HepG2 (cell line): ENCODE data around the gene FAM222B. TPM values are rescaled to one million over a fixed set of nuclear protein-coding genes. Genes with fewer than 3 reads are reported as not detected.

Experiments used
- AKNA ChIP-seq: sonication (generic); formaldehyde crosslinking; IDR thresholded peaks from 2 replicates; pipeline ENCODE4 v1.4.0; 2020; ENCODE audit warnings: missing genetic modification reagents, borderline replicate concordance
- GRHL1 ChIP-seq: sonication (generic); formaldehyde crosslinking; conservative IDR thresholded peaks from 2 replicates; pipeline ENCODE4 v1.8.0; 2022; ENCODE audit warnings: missing genetic modification reagents
- HIVEP1 ChIP-seq: sonication (generic); formaldehyde crosslinking; IDR thresholded peaks from 2 replicates; pipeline ENCODE4 v1.4.0; 2020; ENCODE audit warnings: mild to moderate bottlenecking, missing genetic modification reagents
- RELA ChIP-seq: sonication (generic); formaldehyde crosslinking; IDR thresholded peaks from 2 replicates; pipeline ENCODE4 v1.4.0; 2020; ENCODE audit warnings: missing genetic modification reagents
- SALL2 ChIP-seq: sonication (generic); formaldehyde crosslinking; IDR thresholded peaks from 2 replicates; pipeline ENCODE4 v1.8.1; 2023; ENCODE audit warnings: mild to moderate bottlenecking, missing genetic modification reagents, inconsistent platforms
- TEAD3 ChIP-seq: optimal IDR thresholded peaks from 2 replicates; pipeline ENCODE3; 2016; ENCODE audit warnings: borderline replicate concordance
- TERF1 ChIP-seq: sonication (generic); formaldehyde crosslinking; IDR thresholded peaks from 2 replicates; pipeline ENCODE4 v1.8.0; 2022; ENCODE audit warnings: mild to moderate bottlenecking, missing genetic modification reagents, moderate library complexity
- THAP9 ChIP-seq: sonication (generic); formaldehyde crosslinking; IDR thresholded peaks from 2 replicates; pipeline ENCODE4; 2020; ENCODE audit warnings: missing genetic modification reagents, mild to moderate bottlenecking, borderline replicate concordance
- TRIM22 ChIP-seq: fragments of 450-650 bp; IDR thresholded peaks from 2 replicates; pipeline ENCODE4 v1.6.1; 2017
- ZNF263 ChIP-seq: sonication (generic); formaldehyde crosslinking; IDR thresholded peaks from 2 replicates; pipeline ENCODE4 v1.4.0; 2020; ENCODE audit warnings: missing genetic modification reagents
- ZNF432 ChIP-seq: sonication (generic); formaldehyde crosslinking; IDR thresholded peaks from 2 replicates; pipeline ENCODE4 v1.5.0; 2020; ENCODE audit warnings: missing genetic modification reagents, mild to moderate bottlenecking, borderline replicate concordance
- ZNF674 ChIP-seq: sonication (generic); formaldehyde crosslinking; IDR thresholded peaks from 2 replicates; pipeline ENCODE4 v1.5.0; 2020; ENCODE audit warnings: low read depth, mild to moderate bottlenecking, missing genetic modification reagents
- ZNF800 ChIP-seq: sonication (generic); formaldehyde crosslinking; IDR thresholded peaks from 2 replicates; pipeline ENCODE4 v1.4.0; 2020; ENCODE audit warnings: missing genetic modification reagents
- ZSCAN25 ChIP-seq: sonication (generic); formaldehyde crosslinking; IDR thresholded peaks from 2 replicates; pipeline ENCODE4 v1.8.0; 2022; ENCODE audit warnings: mild to moderate bottlenecking, missing genetic modification reagents
- polyA plus RNA-seq, 8 experiments: library from polyadenylated mRNA; depleted of rRNA in 3 of 8; stranded (reverse) in 7 of 8; unstranded in 1 of 8; fragments of >200 nt; fragmentation: Illumina TruSeq in 4 of 8; extraction: Trizol in 4 of 8; gene quantifications; 2 replicates each; pipeline versions ENCODE4 v1.2.1 to v1.2.3, GENCODE V29; 2011 to 2016; ENCODE audit warnings: low read depth in 4 of 8, missing spikeins in 1 of 8, mixed read lengths in 1 of 8; ENCODE audit not compliant: insufficient read depth in 1 of 8
- total RNA-seq, 5 experiments: library from RNA; depleted of rRNA; stranded (reverse); fragments of >200 nt; fragmentation: Illumina TruSeq; extraction: Trizol; gene quantifications; 2 replicates each; pipeline ENCODE4 v1.2.3, GENCODE V29; 2016; ENCODE audit warnings: low read depth in 1 of 5

The FAM222B gene
- total and polyA plus RNA-seq, 2 of the 13 experiments (the other 11 are each of a cell fraction or from before 2014, with no cell fraction given) = 3.5 to 7.3 TPM

- TF ChIP-seq ZSCAN25 (peak; percentile 82), GRHL1 (CRISPR knock-in tag) (no peak), TERF1 (CRISPR knock-in tag) (no peak), SALL2 (CRISPR knock-in tag) (peak; percentile 76), ZNF800 (peak; percentile 87; the same call in 1 of the 2 replicates), RELA (CRISPR knock-in tag) (no peak), ZNF674 (CRISPR knock-in tag) (no peak), AKNA (CRISPR knock-in tag) (no peak), TRIM22 (no peak), ZNF263 (CRISPR knock-in tag) (peak; percentile 44; the same call in 1 of the 2 replicates), ZNF432 (CRISPR knock-in tag) (no peak), HIVEP1 (CRISPR knock-in tag) (no peak), THAP9 (peak; percentile 19; the same call in 1 of the 2 replicates), TEAD3 (no peak)
These were observed 116.8 kb downstream of the FAM222B start (continued) for GRCh38 chr17:28725660-28726225.
